Heart left ventricle (tissue), 16 donors: Measurements from ENCODE around the gene TRIAP1. TPM values are rescaled to one million over a fixed set of nuclear protein-coding genes. Genes with fewer than 3 reads are reported as not detected.

Experiments used
- ATAC-seq, 4 donors: fragments of 200-7000 bp; cut with Tn5 transposase; one replicate each; pipeline ENCODE4 v1.9.1; 2020 to 2022; ENCODE audit warnings: moderate library complexity in 4 of 4, mild to moderate bottlenecking in 3 of 4, moderate number of reproducible peaks in 1 of 4
- DNase-seq, 5 donors: peaks; one replicate each; pipeline ENCODE4 v3.0.0-alpha.2; 2020
- H3K27ac ChIP-seq, 12 donors: fragments of 200-600 bp; sonication (generic) in 4 of 12; one replicate each; pipeline versions ENCODE4 v1.5.0 to v1.8.0; 2016 to 2022; ENCODE audit warnings: mild to moderate bottlenecking in 2 of 12
- H3K27me3 ChIP-seq, 9 donors: fragments of 200-600 bp; sonication (generic) in 2 of 9; one replicate each; pipeline versions ENCODE4 v1.5.1 to v1.8.0; 2016 to 2022; ENCODE audit warnings: mild to moderate bottlenecking in 3 of 9
- H3K36me3 ChIP-seq, 9 donors: fragments of 200-600 bp; sonication (generic) in 2 of 9; one replicate each; pipeline versions ENCODE4 v1.5.0 to v1.8.0; 2018 to 2022; ENCODE audit warnings: mild to moderate bottlenecking in 2 of 9
- H3K4me1 ChIP-seq, 12 donors: fragments of 200-600 bp; sonication (generic) in 4 of 12; one replicate each; pipeline versions ENCODE4 v1.5.0 to v1.8.0; 2016 to 2022; ENCODE audit warnings: mild to moderate bottlenecking in 3 of 12
- H3K4me3 ChIP-seq, 12 donors: fragments of 200-600 bp; sonication (generic) in 4 of 12; one replicate each; pipeline versions ENCODE4 v1.5.0 to v1.8.0; 2017 to 2022; ENCODE audit warnings: mild to moderate bottlenecking in 9 of 12, moderate library complexity in 4 of 12
- H3K9me3 ChIP-seq, 12 donors: fragments of 200-600 bp; sonication (generic) in 4 of 12; one replicate each; pipeline versions ENCODE4 v1.5.0 to v1.8.0; 2016 to 2022; ENCODE audit warnings: mild to moderate bottlenecking in 1 of 12
- POLR2A ChIP-seq, 2 donors: fragments of 450-650 bp; IDR thresholded peaks; one replicate each; pipeline ENCODE4 v1.6.1; 2017; ENCODE audit warnings: antibody characterized with exemption in 2 of 2, mild to moderate bottlenecking in 2 of 2, moderate library complexity in 2 of 2
- WGBS, 4 donors: extraction: QIAGEN DNeasy Blood & Tissue Kit in 2 of 4; methylation state at CpG; one replicate each; pipeline versions ENCODE4 v1.1.5 to v1.1.7; 2013 to 2018; 5-methylcytosine and 5-hydroxymethylcytosine counted together
- intact Hi-C, 10 donors: fragments of 100-400 bp; cut with DNase I; formaldehyde crosslinking; loops; one replicate each; pipeline versions ENCODE4 v1.11.1 to v1.14.2; 2022
- polyA plus RNA-seq, 2 donors: library from polyadenylated mRNA; stranded (reverse); fragments of 200-250 nt; gene quantifications; one replicate each; pipeline ENCODE4 v1.2.3, GENCODE V29; 2013
- total RNA-seq, 9 donors: library from RNA; depleted of rRNA in 2 of 9; stranded (reverse); fragments of >200 nt in 2 of 9; fragmentation: NEBNext Ultra II Directional in 3 of 9; extraction: Animal tissue kit (Norgen Biotek cat#: 25700) in 3 of 9; gene quantifications; one replicate each; pipeline versions ENCODE4 v1.1.0 to v1.2.4, GENCODE V29; 2016 to 2023
- TF ChIP-seq, protein P1 (sequence below), 12 donors: fragments of 200-600 bp; sonication (generic) in 4 of 12; IDR thresholded peaks; one replicate each; pipeline versions ENCODE4 v1.5.0 to v1.8.0; 2018 to 2022; ENCODE audit warnings: antibody characterized with exemption in 12 of 12, mild to moderate bottlenecking in 5 of 12
- donor health status: ischemic (EF 13 %, LVEDD 7.1; RV severe dilation, severe dysfunction).
- donor health status: healthy with polysubstance abuse.
- donor health status: DM: no; HTN: yes; CAD: no.
- donor health status: DM: no; HTN: no; CAD: no.
- donor health status: ischemic (EF 25% LVEDD 6.9; RV normal size, moderate dysfunction).
- donor health status: ischemic (EF 25% LVEDD 5.7; RV mildly dilated, moderate dysfunction).
- donor health status: healthy.
- donor health status: DM: yes; HTN: yes; CAD: no.
- donor health status: ischemic (EF 35%, LVEDD 5.7; RV mildly dilated, moderate dysfunction).
- donor health status: nonischemic (EF 11% LVEDD 7.7; RV severe dilation, severe dysfunction).
- donor health status: DM: yes; HTN: yes; CAD: no.
- donor health status: PGD.
- donor health status: ischemic (EF 29% LVEDD 5.4; RV normal size, mild dysfunction).
- donor health status: nonischemic (EF 23%, LVEDD 6.1; RV moderate dilation, normal function).

TRIAP1 gene
- total and polyA plus RNA-seq, 11 donors: 6.4 to 34.9 (median 15.1) TPM

DNA sequence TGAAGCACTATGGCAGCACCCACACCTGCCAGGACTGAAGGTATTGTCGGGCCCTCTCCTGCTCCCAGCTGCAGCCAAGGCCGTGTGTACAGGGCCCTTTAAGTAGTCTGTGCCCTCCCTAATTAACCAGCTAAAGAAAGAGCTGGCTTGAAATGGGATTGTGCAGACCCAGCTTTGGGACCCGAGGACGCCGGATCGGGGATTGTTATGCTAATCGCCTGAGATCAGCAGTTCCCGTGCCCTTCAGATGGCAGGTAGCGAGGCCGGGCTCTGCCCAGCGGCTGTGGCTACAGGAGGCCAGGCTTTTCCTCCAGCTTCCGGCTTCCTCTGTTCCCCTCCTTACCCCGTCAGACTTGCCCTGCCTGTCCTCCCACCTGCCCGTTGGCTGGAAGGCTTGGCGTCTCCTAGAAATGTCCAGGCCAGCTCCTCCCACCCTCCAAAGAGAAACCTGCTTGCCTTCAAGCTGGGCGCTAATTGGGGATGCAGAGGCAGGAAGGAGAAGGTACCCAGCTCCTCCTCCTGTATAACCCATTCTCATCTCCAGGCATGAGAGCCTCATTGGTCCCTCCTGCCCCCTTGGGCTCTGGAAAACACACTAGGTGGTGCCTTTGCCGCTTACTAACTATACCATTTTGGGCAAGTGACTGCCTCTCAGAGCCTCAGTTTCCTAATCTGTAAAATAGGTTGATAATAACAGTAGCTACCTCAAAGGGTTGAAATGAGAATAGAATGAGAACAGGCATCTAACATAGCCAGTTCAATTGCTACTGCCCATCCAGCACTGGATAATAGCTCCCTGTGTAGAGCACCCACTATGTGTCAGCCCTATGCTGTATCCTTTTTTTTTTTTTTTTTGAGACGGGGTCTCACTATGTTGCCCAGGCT lies 51.5 kb downstream of the TRIAP1 start:
- H3K27me3 ChIP-seq: peaks cover 0 to 32% (median 3%) of the 10 kb centered on the region in 9 donors
- H3K27ac ChIP-seq: no peak overlapping the region
- H3K9me3 ChIP-seq: no peaks in the 10 kb centered on the region
- no peaks in the 10 kb centered on the region for H3K36me3 ChIP-seq
- no peaks in the 10 kb centered on the region for H3K4me1 ChIP-seq
- no peak for TF ChIP-seq POLR2A (IDR thresholded peaks at IDR 0.05)
- TF ChIP-seq, protein P1, sequence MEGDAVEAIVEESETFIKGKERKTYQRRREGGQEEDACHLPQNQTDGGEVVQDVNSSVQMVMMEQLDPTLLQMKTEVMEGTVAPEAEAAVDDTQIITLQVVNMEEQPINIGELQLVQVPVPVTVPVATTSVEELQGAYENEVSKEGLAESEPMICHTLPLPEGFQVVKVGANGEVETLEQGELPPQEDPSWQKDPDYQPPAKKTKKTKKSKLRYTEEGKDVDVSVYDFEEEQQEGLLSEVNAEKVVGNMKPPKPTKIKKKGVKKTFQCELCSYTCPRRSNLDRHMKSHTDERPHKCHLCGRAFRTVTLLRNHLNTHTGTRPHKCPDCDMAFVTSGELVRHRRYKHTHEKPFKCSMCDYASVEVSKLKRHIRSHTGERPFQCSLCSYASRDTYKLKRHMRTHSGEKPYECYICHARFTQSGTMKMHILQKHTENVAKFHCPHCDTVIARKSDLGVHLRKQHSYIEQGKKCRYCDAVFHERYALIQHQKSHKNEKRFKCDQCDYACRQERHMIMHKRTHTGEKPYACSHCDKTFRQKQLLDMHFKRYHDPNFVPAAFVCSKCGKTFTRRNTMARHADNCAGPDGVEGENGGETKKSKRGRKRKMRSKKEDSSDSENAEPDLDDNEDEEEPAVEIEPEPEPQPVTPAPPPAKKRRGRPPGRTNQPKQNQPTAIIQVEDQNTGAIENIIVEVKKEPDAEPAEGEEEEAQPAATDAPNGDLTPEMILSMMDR (IDR thresholded peaks at IDR 0.05): no peak
- 38 to 47% (median 45%) methylated on average over 18 of the region's 18 CpGs for WGBS, 4 donors
- intact Hi-C loops: no loop called here
- no peak for ATAC-seq
- no peak overlapping the region for H3K4me3 ChIP-seq
- no peak for DNase-seq

Other genes starting within 250 kb of the TRIAP1 start
- 1,000 to 10,000 TPM in 3 of 9 donors, 100 to 1,000 TPM in 6; 487 to 1,330 (median 861) TPM for gene RPLP0, start 245.3 kb downstream of the TRIAP1 start, total RNA-seq
- 1,000 to 10,000 TPM in 1 of 2 donors, 100 to 1,000 TPM in 1; 692 to 3,248 TPM for gene RPLP0, start 245.3 kb downstream of the TRIAP1 start, polyA plus RNA-seq
- 100 to 1,000 TPM in 1 of 9 donors, 10 to 100 TPM in 8; 34.3 to 103 (median 69.9) TPM for gene PXN, start 180.7 kb downstream of the TRIAP1 start, total RNA-seq
- 10 to 100 TPM; 58.7 to 90.5 TPM for gene PXN, start 180.7 kb downstream of the TRIAP1 start, polyA plus RNA-seq
- gene RNU4-2, start 154.5 kb downstream of the TRIAP1 start, total RNA-seq: over 10,000 TPM in 3 of 9 donors, 1,000 to 10,000 TPM in 4, not detected in 2; 3,467 to 16,563 (median 7,253) TPM
- not detected for gene RNU4-2, start 154.5 kb downstream of the TRIAP1 start, polyA plus RNA-seq
- gene RNU4-1, start 153.1 kb downstream of the TRIAP1 start, total RNA-seq: 1,000 to 10,000 TPM in 4 of 9 donors, 100 to 1,000 TPM in 3, not detected in 2; 376 to 4,299 (median 1,541) TPM
- not detected for gene RNU4-1, start 153.1 kb downstream of the TRIAP1 start, polyA plus RNA-seq
- gene SIRT4, start 144.1 kb downstream of the TRIAP1 start, total RNA-seq: 10 to 100 TPM in 1 of 9 donors, 1 to 10 TPM in 8; 3.2 to 10.6 (median 4.7) TPM
- 1 to 10 TPM; 3.0 to 7.4 TPM for gene SIRT4, start 144.1 kb downstream of the TRIAP1 start, polyA plus RNA-seq
- 1 to 10 TPM in 3 of 9 donors, under 1 TPM in 1, not detected in 5; 0.93 to 2.0 (median 1.5) TPM for gene PLA2G1B, start 118.6 kb downstream of the TRIAP1 start, total RNA-seq
- not detected for gene PLA2G1B, start 118.6 kb downstream of the TRIAP1 start, polyA plus RNA-seq
- gene MSI1, start 77.2 kb downstream of the TRIAP1 start, total RNA-seq: 1 to 10 TPM; 3.5 to 8.7 (median 5.6) TPM
- gene MSI1, start 77.2 kb downstream of the TRIAP1 start, polyA plus RNA-seq: 1 to 10 TPM; 2.1 to 2.4 TPM
- 100 to 1,000 TPM; 117 to 318 (median 172) TPM for gene COX6A1, start 8.3 kb downstream of the TRIAP1 start, total RNA-seq
- gene COX6A1, start 8.3 kb downstream of the TRIAP1 start, polyA plus RNA-seq: 100 to 1,000 TPM; 531 to 708 TPM
- 10 to 100 TPM in 7 of 9 donors, 1 to 10 TPM in 2; 8.5 to 18.0 (median 11.8) TPM for gene GATC, start 60 bp upstream of the TRIAP1 start, total RNA-seq
- 10 to 100 TPM in 1 of 2 donors, 1 to 10 TPM in 1; 5.4 to 11.5 TPM for gene GATC, start 60 bp upstream of the TRIAP1 start, polyA plus RNA-seq
- 10 to 100 TPM; 14.8 to 67.1 (median 33.7) TPM for gene SRSF9, start 23.4 kb upstream of the TRIAP1 start, total RNA-seq
- gene SRSF9, start 23.4 kb upstream of the TRIAP1 start, polyA plus RNA-seq: 10 to 100 TPM; 27.2 to 39.1 TPM
- gene DYNLL1, start 49.7 kb upstream of the TRIAP1 start, total RNA-seq: 100 to 1,000 TPM in 8 of 9 donors, 10 to 100 TPM in 1; 92.2 to 269 (median 120) TPM
- 100 to 1,000 TPM; 164 to 320 TPM for gene DYNLL1, start 49.7 kb upstream of the TRIAP1 start, polyA plus RNA-seq
- 10 to 100 TPM; 27.9 to 46.5 (median 36.7) TPM for gene COQ5, start 82.8 kb upstream of the TRIAP1 start, total RNA-seq
- gene COQ5, start 82.8 kb upstream of the TRIAP1 start, polyA plus RNA-seq: 10 to 100 TPM; 29.2 to 48.9 TPM
- 100 to 1,000 TPM; 165 to 363 (median 278) TPM for gene RNF10, start 88.0 kb upstream of the TRIAP1 start, total RNA-seq
- 100 to 1,000 TPM; 247 to 490 TPM for gene RNF10, start 88.0 kb upstream of the TRIAP1 start, polyA plus RNA-seq
- gene POP5, start 135.0 kb upstream of the TRIAP1 start, total RNA-seq: 10 to 100 TPM; 20.6 to 46.6 (median 36.3) TPM
- 10 to 100 TPM; 30.9 to 55.8 TPM for gene POP5, start 135.0 kb upstream of the TRIAP1 start, polyA plus RNA-seq
- gene CABP1, start 194.2 kb upstream of the TRIAP1 start, total RNA-seq: 1 to 10 TPM; 2.4 to 9.1 (median 3.8) TPM
- gene CABP1, start 194.2 kb upstream of the TRIAP1 start, polyA plus RNA-seq: 1 to 10 TPM; 2.9 to 9.9 TPM
- gene MLEC, start 240.8 kb upstream of the TRIAP1 start, total RNA-seq: 100 to 1,000 TPM in 7 of 9 donors, 10 to 100 TPM in 2; 91.0 to 150 (median 117) TPM
- gene MLEC, start 240.8 kb upstream of the TRIAP1 start, polyA plus RNA-seq: 100 to 1,000 TPM in 1 of 2 donors, 10 to 100 TPM in 1; 39.2 to 111 TPM